GM19351 (cell line): Measurements from ENCODE around the gene ZNF860.
A peak's percentile ranks its signal among the peaks of the same experiment; 100 is the strongest.
"Not testable (repeated sequence)": the region's sequence is repeated elsewhere in the genome, so short reads cannot be mapped to it uniquely, and the experiment has no call there.

ENCODE experiments used
- ATAC-seq: cut with Tn5 transposase; IDR thresholded peaks from one replicate; pipeline ENCODE4 v1.9.1; 2021; ENCODE audit warnings: mild to moderate bottlenecking, moderate library complexity; ENCODE audit not compliant: unreplicated experiment

The ZNF860 gene

GRCh38 chr3:31960793-31961431 is 20.6 kb upstream of the ZNF860 start:
- no peak for ATAC-seq

DNA sequence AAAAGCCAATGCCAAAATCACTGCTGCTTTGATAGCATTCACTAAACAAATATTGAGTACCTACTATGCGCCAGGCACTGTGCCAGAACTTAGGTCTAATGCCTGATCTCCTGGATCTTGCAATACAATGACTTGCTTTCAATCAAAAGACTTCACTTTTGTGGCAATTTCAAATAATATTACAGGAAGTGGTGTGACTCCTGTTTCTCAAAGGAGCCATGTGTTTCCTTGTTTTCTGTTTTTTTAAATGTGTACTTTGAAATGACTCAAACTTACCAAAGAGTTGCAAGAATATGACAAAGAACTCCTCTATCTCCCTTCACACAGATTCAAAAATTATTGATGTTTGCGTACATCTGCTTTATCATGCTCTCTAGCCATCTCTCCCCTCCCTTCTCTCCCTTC is 18.7 kb upstream of the ZNF860 start:
- ATAC-seq: no peak

DNA sequence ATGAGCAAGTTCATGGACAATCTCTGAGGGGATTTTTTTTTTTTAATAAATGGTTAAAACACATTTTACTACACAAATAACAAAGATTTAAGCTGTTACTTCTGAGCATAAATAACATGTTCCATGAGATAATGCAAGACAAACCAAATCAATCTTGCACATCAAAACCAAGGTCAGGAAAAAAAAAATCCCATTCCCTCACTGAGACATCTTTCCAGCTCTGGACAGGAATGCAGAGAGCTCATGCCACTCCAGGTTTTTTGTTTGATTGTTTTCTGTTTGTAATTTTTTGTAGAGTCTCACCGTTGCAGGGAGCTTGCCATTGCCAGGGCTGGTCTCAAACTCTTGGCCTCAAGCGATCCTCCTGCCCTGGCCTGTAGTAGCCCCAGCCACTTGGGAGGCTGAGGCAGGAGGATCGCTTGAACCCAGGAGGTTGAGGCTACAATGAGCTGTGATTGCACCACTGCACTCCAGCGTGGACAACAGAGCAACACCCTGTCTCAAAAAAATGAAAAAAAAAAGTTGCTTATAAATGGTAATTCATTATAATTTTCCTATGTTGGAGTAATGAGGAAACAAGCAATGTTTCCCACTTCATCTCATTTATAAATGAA is 14.5 kb upstream of the ZNF860 start:
- ATAC-seq: no peak

DNA sequence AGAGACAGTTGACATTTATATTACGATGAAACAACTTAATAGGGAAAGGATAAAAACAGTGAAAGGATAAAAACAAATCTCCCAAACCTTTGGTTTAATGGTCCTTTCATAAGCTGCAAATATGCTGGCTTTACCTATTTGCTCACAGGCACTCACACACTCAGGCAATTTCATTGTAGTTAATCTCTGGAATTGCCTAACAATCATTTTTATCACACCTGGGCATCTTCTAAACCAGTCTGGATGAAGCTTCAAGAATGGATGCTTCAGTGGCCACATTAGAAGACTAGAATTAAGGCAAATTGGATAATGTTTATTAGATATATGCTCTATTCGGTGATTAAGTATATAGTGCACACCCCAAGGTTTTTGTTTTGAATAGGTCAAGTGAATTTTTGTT is 14.0 kb upstream of the ZNF860 start:
- ATAC-seq: no peak

DNA sequence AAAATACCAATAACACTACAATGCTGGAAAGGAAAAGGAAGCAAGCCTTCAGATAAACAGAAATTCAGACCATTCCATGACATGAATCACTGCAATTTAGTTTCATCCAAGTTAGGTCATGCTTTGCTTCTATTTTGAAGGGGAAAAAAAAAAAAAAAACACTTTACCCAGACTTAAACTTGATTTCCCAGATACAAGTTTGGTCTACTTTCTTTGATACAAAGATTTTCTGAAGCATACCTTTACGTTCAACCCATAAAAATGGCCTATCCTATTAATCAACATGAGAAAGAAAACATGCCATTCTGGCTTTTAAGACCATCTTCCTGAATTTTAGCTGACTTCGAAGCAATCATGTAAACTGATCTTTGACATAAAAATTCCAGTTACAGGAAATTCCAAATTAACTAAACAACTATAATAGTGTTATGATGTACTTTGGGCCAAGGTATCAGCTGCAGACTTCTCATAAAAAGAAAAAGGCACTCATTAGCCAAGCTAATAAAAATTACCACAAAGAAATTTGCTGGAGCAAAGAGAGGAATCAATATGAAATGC is 13.1 kb upstream of the ZNF860 start:
- ATAC-seq: no peak

DNA sequence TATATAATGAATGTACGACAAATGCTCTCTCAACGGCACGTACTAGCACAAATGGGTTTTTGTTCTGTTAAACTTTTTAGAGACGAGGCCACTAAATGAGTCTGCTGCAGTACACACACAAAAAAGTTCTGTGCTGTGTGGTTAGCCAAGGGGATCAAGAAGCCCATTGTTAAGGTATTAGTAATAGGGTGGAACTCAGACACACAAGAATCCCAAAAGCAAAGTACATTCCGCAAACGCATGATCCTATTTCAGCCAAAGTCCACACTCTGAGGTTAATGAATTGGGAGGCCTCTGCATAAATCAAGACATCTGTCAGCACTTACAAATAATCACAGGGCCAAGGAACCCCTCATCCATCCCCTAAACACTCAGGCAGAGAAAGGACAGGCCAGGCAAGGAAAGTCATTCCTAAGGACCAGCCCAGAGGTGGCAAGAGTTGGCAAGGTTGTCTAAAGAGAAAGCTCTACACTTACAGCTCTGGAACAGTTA is 12.6 kb upstream of the ZNF860 start:
- no peak for ATAC-seq

DNA sequence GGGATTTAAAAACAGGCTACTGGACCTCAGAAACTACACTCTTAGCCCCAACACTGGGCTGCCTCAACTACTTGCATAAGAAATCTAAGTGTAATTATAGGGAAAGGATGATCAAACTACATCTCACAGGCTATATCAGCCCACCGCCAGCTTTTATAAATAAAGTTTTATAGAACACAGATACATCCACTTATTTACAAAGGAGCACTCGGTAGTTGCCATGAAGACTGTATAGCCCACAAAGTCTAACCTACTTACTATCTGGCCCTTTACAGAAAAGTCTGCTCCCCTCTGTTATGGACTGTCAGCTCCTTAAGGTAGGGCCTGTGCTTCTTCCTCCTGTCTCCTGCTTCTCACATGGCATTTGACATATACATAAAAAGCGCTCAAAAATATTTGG is 9.9 kb upstream of the ZNF860 start:
- ATAC-seq: no peak

GRCh38 chr3:31973081-31973480 is 8.5 kb upstream of the ZNF860 start:
- ATAC-seq: no peak

- no peak for ATAC-seq
These were observed 7.7 kb upstream of the ZNF860 start for GRCh38 chr3:31973837-31974236.

DNA sequence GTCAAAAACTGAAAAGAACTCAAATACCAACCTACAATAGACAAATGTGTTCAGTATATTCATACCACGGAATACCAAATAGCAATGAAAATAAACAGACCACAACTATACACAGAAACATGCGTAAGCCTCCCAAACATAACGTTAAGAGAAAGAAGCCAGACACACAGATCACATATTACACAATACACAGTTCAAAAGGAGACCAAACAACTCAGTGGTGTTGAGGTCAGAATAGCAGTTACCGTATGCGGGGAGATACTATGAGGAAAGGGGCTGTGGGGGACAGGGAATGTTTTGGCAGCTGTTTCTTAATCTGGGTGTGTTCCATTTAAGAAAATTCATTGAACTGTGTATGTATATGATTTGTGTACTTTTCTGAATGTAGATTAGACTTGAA is 7.1 kb upstream of the ZNF860 start:
- ATAC-seq: no peak

DNA sequence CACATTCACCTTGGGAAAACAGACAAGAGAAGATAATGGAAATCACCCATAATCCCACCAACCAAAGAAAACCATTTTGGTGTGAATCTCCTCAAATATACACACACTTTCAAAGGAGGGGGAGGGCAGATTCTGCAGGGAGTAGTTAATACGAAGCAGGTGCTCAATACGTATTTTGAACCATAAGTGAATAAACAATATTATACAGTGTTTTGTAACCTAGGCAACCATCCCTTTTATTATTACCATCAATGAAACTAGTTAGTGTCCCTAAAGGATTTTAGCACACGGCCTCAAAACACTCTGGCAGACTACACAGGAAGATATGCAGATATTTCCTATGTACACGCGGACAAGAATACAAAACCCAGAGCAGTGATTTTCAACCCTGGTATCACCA is 6.6 kb upstream of the ZNF860 start:
- no peak for ATAC-seq

DNA sequence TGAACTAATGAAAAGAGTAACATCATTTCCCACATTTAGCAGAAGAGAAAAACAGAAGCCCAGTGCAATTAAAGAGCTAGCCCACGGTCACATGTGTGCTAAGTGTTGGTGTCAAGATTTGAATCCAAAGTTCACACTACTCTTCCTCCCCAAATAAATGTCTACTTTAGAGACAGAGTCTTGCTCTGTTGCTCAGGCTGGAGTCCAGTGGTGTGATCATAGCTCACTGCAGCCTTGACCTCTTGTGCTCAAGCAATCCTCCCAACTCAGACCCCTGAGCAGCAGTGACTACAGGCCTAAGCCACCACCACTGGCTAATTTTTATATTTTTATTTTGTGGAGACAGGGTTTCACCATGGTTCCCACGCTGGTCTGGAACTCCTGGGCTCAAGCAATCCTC is 5.2 kb upstream of the ZNF860 start:
- ATAC-seq: no peak

DNA sequence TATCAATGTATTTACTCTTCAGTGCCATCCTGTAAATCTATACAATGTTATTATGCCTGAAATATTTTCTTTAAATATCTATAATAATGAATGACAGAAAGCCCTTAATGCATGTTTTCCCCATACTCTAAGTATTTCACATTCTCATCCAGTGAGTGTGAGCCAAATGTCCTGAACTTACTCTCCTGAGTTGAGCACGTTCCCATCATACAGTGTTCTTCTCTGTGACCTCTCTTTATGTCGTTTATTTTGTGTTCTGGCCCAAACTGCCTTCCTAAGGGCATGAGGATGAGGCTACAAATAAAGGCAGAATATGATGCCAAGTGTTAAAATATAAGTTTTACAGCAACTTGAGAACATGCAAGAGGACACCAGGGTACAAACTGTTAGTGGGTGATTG is 3.8 kb upstream of the ZNF860 start:
- ATAC-seq: no peak

GRCh38 chr3:31978553-31978952 is 3.0 kb upstream of the ZNF860 start:
- ATAC-seq: no peak

GRCh38 chr3:31979001-31979697 is 2.4 kb upstream of the ZNF860 start:
- ATAC-seq: peak; percentile 62

- peak; percentile 36 for ATAC-seq
These were observed 882 bp upstream of the ZNF860 start for GRCh38 chr3:31980530-31981205.

DNA sequence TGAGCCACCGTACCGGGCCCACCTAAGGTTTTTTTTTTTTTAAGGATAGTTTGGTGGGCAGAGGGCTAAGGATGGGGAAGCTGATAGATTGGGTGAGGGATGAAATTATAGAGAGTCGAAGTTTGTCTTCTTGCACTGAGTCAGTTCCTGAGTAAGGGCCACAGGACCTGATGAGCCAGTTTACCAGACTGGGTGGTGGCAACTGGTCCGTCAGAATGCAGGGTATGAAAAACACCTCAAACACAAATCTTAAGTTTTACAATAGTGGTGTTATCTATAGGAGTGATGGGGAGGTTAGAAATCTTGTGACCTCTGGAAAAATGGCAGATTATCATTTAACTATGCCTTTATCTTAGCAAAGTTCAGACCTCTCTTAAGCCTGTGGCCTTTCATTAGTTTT is 2.8 kb downstream of the ZNF860 start:
- no peak for ATAC-seq

DNA sequence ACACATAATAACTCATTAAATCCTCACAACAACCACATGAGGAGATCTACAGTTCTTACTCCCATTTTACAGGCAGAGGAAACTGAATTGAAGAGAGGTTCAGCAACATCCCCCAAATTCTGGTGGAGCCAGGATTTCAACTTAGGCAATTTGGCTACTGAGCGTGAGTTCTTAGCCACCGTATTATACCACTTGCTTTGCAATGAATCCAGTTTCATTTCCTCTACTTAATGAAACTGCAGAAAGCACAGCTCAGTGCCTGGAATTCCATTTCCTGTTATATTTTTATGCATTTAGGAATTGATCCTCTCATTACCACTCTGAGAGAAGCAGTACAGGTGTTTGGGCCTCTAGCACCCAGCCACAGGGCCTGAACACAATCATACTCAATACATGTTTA is 4.3 kb downstream of the ZNF860 start:
- ATAC-seq: no peak

GRCh38 chr3:31988271-31988670 is 6.7 kb downstream of the ZNF860 start:
- no peak for ATAC-seq

DNA sequence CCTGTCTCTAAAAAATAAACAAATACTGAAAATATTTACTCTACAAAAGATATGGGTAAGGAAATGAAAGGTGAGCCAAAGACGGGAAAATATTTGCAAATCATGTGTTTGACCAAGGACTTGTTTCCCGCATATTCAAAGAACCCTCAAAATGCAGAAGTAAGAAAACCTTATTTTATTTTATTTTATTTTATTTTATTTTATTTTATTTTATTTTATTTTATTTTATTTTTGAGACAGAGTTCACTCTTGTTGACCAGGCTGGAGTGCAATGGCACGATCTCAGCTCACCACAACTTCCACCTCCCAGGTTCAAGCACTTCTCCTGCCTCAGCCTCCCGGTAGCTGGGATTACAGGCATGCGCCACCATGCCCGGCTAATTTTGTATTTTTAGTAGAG is 11.4 kb downstream of the ZNF860 start:
- not testable (repeated sequence) for ATAC-seq

DNA sequence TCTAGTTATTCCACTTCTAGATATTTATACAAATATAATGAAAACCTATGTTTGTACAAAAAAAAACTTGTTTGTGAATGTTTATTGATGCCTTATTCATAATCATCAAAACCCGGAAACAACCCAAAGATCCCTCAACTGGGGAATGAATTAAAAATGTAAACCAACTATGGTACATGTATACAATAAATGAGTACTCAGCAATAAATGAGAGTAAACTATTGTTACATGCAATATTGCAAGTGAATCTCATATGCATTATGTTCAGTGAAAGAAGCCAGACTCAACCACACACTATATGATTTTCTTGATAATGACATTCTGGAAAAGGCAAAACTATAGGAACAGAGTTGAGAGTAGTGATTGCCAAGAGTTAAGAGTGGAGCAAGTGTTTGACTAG is 12.3 kb downstream of the ZNF860 start:
- no peak for ATAC-seq
